Ishikawa (cell line): ENCODE data around the gene RPL7L1.

Experiments
- CEBPB ChIP-seq: IDR thresholded peaks from 2 replicates; pipeline ENCODE4 v1.6.1; 2012
- CREB1 ChIP-seq: IDR thresholded peaks from 2 replicates; pipeline ENCODE4 v1.6.1; 2012; ENCODE audit warnings: low read depth
- EGR1 ChIP-seq: IDR thresholded peaks from 2 replicates; pipeline ENCODE4 v1.6.1; 2012
- EP300 ChIP-seq: IDR thresholded peaks from 2 replicates; pipeline ENCODE4 v1.6.1; 2012; ENCODE audit warnings: borderline replicate concordance
- FOXM1 ChIP-seq: IDR thresholded peaks from 2 replicates; pipeline ENCODE4 v1.6.1; 2012; ENCODE audit warnings: low read depth, borderline replicate concordance
- NFIC ChIP-seq: IDR thresholded peaks from 2 replicates; pipeline ENCODE4 v1.6.1; 2012
- RAD21 ChIP-seq: IDR thresholded peaks from 2 replicates; pipeline ENCODE4 v1.6.1; 2012; ENCODE audit warnings: low read depth
- TAF1 ChIP-seq: IDR thresholded peaks from 2 replicates; pipeline ENCODE4 v1.6.1; 2012; ENCODE audit warnings: low read depth, mild to moderate bottlenecking
- TCF12 ChIP-seq: IDR thresholded peaks from 2 replicates; pipeline ENCODE4 v1.6.1; 2012; ENCODE audit warnings: low read depth
- TEAD4 ChIP-seq: IDR thresholded peaks from 2 replicates; pipeline ENCODE4 v1.6.1; 2012
- YY1 ChIP-seq: IDR thresholded peaks from 2 replicates; pipeline ENCODE4 v1.6.1; 2012; ENCODE audit warnings: low read depth
- ZBTB7A ChIP-seq: IDR thresholded peaks from 2 replicates; pipeline ENCODE4 v1.6.1; 2012; ENCODE audit warnings: low read depth
- TF ChIP-seq, protein P1 (sequence below): IDR thresholded peaks from 2 replicates; pipeline ENCODE4 v1.6.1; 2012
- TF ChIP-seq, protein P2 (sequence below): IDR thresholded peaks from 2 replicates; pipeline ENCODE4 v1.6.1; 2012; ENCODE audit warnings: low read depth, mild to moderate bottlenecking
- TF ChIP-seq, protein P3 (sequence below): IDR thresholded peaks from 2 replicates; pipeline ENCODE4 v1.6.1; 2012

The RPL7L1 gene

DNA sequence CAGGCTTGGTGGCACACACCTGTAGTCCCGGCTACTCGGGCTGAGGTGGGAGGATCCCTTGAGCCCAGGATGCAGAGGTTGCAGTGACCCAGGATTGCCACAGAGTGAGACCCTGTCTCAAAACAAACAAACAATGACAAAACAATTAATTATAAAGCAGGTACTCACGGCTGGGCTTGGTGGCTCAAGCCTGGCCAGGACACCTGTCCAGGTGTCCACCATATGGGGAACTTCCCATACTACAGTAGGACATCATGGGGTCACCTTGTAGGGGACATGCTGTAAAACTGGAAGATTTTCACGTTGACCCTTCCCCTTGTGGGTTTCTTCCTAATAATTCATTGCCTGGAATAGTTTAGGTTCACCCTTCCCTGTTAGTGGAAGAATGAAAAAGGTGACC lies 30.7 kb upstream of the RPL7L1 start:
- TF ChIP-seq YY1: no peak
- no peak for TF ChIP-seq CREB1
- TF ChIP-seq, protein P1, sequence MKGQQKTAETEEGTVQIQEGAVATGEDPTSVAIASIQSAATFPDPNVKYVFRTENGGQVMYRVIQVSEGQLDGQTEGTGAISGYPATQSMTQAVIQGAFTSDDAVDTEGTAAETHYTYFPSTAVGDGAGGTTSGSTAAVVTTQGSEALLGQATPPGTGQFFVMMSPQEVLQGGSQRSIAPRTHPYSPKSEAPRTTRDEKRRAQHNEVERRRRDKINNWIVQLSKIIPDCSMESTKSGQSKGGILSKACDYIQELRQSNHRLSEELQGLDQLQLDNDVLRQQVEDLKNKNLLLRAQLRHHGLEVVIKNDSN: no peak
- TF ChIP-seq EP300: no peak
- TF ChIP-seq RAD21: no peak
- no peak for TF ChIP-seq FOXM1
- TF ChIP-seq TCF12: no peak
- TF ChIP-seq CEBPB: no peak
- TF ChIP-seq NFIC: no peak
- no peak for TF ChIP-seq EGR1
- no peak for TF ChIP-seq TAF1

DNA sequence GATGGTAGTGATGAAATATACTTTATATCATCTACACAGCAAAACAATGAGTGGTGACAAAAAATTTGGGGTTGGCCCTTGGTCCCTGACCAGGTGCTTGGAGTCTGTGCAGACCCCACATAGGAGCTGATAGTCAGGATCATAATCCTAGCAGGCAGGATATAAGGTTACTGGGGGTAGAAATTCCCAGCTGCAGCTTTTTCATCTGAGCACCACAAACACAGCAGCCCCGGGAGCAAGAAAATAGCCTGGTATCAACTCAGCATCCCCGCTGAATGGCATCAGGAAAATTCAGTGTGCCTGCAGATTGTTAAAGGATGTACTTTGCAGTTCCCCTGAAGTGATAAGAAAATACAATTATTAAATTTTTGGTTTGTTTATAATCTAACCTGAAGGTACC lies 27.8 kb upstream of the RPL7L1 start:
- TF ChIP-seq CEBPB (no peak), FOXM1 (no peak), RAD21 (no peak), TCF12 (no peak)
- TF ChIP-seq, protein P1: no peak

DNA sequence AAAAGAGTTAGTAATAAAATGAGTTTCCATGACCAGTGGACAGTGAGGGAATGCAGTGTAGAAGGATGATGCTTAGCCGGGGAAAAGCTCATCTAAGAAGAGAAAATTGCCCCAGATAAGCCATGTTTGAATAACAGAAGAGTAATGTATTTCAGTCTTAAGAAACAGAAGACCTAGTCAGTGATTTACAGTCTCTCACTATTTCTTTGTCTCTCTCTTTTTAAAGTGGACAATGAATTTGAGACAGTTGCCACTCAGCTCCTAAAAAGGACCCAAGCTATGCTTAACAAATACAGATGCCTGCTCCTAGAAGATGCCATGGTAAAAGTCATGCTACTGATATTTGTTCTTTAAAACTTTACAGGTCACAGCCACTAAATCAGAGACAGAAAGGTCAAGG lies 19.4 kb upstream of the RPL7L1 start:
- no peak for TF ChIP-seq TEAD4
- TF ChIP-seq EP300: no peak
- no peak for TF ChIP-seq YY1
- no peak for TF ChIP-seq EGR1
- TF ChIP-seq RAD21: no peak
- TF ChIP-seq CEBPB: no peak
- TF ChIP-seq, protein P1: no peak
- TF ChIP-seq TAF1: no peak
- TF ChIP-seq, protein P2, sequence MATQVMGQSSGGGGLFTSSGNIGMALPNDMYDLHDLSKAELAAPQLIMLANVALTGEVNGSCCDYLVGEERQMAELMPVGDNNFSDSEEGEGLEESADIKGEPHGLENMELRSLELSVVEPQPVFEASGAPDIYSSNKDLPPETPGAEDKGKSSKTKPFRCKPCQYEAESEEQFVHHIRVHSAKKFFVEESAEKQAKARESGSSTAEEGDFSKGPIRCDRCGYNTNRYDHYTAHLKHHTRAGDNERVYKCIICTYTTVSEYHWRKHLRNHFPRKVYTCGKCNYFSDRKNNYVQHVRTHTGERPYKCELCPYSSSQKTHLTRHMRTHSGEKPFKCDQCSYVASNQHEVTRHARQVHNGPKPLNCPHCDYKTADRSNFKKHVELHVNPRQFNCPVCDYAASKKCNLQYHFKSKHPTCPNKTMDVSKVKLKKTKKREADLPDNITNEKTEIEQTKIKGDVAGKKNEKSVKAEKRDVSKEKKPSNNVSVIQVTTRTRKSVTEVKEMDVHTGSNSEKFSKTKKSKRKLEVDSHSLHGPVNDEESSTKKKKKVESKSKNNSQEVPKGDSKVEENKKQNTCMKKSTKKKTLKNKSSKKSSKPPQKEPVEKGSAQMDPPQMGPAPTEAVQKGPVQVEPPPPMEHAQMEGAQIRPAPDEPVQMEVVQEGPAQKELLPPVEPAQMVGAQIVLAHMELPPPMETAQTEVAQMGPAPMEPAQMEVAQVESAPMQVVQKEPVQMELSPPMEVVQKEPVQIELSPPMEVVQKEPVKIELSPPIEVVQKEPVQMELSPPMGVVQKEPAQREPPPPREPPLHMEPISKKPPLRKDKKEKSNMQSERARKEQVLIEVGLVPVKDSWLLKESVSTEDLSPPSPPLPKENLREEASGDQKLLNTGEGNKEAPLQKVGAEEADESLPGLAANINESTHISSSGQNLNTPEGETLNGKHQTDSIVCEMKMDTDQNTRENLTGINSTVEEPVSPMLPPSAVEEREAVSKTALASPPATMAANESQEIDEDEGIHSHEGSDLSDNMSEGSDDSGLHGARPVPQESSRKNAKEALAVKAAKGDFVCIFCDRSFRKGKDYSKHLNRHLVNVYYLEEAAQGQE: no peak
- no peak for TF ChIP-seq TCF12
- no peak for TF ChIP-seq CREB1
- TF ChIP-seq NFIC: no peak
- TF ChIP-seq, protein P3, sequence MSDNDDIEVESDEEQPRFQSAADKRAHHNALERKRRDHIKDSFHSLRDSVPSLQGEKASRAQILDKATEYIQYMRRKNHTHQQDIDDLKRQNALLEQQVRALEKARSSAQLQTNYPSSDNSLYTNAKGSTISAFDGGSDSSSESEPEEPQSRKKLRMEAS: no peak
- TF ChIP-seq FOXM1: no peak
- TF ChIP-seq ZBTB7A: no peak

DNA sequence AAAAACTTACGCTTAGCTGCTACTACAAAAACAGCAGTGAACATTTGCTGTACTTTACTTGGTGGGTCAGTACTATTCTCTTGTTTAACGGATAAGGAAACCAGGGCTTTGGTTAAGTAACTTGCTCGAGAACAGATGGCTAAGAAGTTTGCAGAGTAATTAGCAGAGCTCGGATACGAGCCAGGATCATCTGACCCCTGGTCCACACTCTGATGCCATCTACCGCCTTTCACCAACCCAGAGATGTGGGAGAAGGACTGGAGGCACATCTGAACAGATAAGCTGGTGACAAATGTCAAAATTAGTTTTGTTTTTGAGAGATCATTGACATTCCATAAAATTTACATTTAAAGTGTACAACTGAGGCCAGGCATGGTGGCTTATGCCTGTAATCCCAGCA lies 18.9 kb upstream of the RPL7L1 start:
- TF ChIP-seq TEAD4 (no peak), TAF1 (no peak), NFIC (no peak), ZBTB7A (no peak), FOXM1 (no peak), RAD21 (no peak), EGR1 (no peak)
- TF ChIP-seq, protein P2: no peak
- TF ChIP-seq, protein P3: no peak

DNA sequence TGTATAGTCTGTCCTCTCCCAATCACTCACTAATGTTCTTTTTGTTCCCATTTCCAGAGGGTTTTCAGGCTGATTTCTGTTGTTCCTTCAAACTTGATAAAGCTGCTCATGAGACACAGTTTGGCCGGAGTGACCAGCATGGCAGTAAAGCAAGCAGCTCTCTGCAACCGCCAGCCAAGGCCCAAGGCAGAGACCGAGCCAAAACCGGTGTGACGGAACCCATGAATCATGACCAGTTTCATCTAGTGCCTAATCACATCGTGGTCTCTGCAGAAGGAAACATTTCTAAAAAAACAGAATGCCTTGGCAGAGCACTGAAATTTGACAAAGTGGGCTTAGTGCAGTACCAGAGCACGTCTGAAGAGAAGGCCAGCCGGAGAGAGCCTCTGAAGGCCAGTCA lies 14.8 kb upstream of the RPL7L1 start:
- TF ChIP-seq TAF1 (no peak), TEAD4 (no peak), NFIC (no peak), FOXM1 (no peak), TCF12 (no peak), CEBPB (no peak), EGR1 (no peak), RAD21 (no peak), EP300 (no peak)
- TF ChIP-seq, protein P3: no peak
- TF ChIP-seq, protein P2: no peak
